ENCODE measurements around the gene DLG2. TPM values are rescaled to one million over a fixed set of nuclear protein-coding genes. Genes with fewer than 3 reads are reported as not detected.

The DLG2 gene
- total and polyA plus RNA-seq, 11 donors = 2.4 to 13.9 (median 7.1) TPM

DNA sequence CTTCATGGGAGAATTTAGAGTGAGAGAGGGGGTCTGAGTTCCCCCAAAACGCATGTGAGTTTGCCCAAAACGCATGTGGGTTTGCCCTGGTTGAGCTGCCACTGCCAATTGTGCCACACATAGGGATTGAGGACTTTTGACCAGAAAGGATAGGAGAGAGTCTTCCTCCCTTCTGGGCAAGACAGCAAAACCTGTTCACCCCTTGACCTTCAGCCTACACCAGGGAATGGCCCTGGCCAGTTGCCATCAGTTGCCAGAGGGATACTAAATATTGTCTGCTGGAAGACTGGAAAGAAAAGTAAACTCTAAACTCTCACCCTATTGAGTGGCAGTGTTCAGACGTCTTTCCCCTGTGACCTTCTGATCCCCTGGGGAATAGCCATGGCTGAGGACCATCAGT is 363.8 kb downstream of the DLG2 start:
- Histone ChIP-seq H3K27ac (no peak overlapping the region), H3K4me1 (no peaks in the 10 kb centered on the region), H3K4me3 (no peak overlapping the region), H3K36me3 (no peaks in the 10 kb centered on the region), H3K9me3 (peaks cover 0 to 3% (median 0%) of the 10 kb centered on the region in 12 donors), H3K27me3 (no peaks in the 10 kb centered on the region)
- DNase-seq (no peak), ATAC-seq (no peak)
- TF ChIP-seq, protein P1, sequence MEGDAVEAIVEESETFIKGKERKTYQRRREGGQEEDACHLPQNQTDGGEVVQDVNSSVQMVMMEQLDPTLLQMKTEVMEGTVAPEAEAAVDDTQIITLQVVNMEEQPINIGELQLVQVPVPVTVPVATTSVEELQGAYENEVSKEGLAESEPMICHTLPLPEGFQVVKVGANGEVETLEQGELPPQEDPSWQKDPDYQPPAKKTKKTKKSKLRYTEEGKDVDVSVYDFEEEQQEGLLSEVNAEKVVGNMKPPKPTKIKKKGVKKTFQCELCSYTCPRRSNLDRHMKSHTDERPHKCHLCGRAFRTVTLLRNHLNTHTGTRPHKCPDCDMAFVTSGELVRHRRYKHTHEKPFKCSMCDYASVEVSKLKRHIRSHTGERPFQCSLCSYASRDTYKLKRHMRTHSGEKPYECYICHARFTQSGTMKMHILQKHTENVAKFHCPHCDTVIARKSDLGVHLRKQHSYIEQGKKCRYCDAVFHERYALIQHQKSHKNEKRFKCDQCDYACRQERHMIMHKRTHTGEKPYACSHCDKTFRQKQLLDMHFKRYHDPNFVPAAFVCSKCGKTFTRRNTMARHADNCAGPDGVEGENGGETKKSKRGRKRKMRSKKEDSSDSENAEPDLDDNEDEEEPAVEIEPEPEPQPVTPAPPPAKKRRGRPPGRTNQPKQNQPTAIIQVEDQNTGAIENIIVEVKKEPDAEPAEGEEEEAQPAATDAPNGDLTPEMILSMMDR (IDR thresholded peaks at IDR 0.05) = no peak
- no peak for TF ChIP-seq POLR2A (IDR thresholded peaks at IDR 0.05)
- WGBS, 4 donors = 70 to 73% (median 71%) methylated on average over 3 of the region's 3 CpGs
- intact Hi-C loops (cut with DNase I) = no loop called here

DNA sequence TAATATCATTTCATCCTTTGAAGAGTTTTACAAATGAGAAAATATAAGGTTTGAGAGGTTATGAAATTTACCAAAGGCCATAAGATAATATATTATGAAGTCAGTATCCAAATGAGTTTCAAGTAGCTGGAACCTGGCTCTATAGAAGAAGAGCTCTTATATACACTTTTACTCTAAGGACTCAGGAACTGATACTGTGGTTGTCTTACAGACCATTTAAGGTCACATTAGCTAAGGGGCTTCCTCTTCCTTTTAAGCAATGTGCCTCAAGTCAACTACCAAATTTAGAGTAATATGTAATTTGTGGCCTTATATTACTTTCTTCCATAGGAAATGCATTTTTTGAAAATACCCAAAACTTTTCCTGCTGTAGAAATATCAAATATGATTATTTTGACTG is 369.3 kb downstream of the DLG2 start:
- H3K9me3 ChIP-seq = peaks cover 0 to 10% (median 0%) of the 10 kb centered on the region in 12 donors
- no peak overlapping the region for H3K27ac ChIP-seq
- DNase-seq (no peak), ATAC-seq (no peak)
- intact Hi-C loops (cut with DNase I) = no loop called here
- H3K27me3 ChIP-seq = no peaks in the 10 kb centered on the region
- H3K4me1 ChIP-seq = no peaks in the 10 kb centered on the region
- TF ChIP-seq POLR2A (IDR thresholded peaks at IDR 0.05) = no peak
- TF ChIP-seq, protein P1 (IDR thresholded peaks at IDR 0.05) = no peak
- H3K4me3 ChIP-seq = no peak overlapping the region
- H3K36me3 ChIP-seq = no peaks in the 10 kb centered on the region

DNA sequence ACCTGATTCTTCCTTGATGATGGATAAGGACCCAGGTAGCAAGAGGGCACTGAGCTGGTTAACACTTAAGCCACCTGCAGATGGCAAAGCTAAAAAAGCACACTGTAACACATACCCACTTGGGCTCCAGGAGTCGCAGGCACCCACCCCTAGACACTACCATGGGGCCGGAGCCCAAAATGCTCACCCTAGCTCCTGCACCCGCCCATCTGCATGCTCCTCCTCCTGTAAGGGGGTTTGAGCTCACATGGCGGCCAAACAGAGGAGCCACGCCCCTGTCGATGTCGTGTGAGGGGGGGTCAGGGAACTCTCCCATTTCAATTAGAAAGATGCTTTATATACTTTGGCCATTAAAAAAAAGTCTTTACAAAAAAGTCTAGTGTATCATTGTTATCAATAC is 370.7 kb downstream of the DLG2 start:
- 87 to 95% (median 89%) methylated on average over 7 of the region's 7 CpGs for WGBS, 4 donors
- Histone ChIP-seq H3K9me3 (peaks cover 0 to 10% (median 0%) of the 10 kb centered on the region in 12 donors), H3K4me1 (no peaks in the 10 kb centered on the region), H3K4me3 (no peak overlapping the region), H3K36me3 (no peaks in the 10 kb centered on the region), H3K27ac (no peak overlapping the region), H3K27me3 (no peaks in the 10 kb centered on the region)
- intact Hi-C loops (cut with DNase I) = no loop called here
- DNase-seq = no peak
- TF ChIP-seq, protein P1 (IDR thresholded peaks at IDR 0.05) = no peak
- no peak for TF ChIP-seq POLR2A (IDR thresholded peaks at IDR 0.05)
- ATAC-seq = no peak

DNA sequence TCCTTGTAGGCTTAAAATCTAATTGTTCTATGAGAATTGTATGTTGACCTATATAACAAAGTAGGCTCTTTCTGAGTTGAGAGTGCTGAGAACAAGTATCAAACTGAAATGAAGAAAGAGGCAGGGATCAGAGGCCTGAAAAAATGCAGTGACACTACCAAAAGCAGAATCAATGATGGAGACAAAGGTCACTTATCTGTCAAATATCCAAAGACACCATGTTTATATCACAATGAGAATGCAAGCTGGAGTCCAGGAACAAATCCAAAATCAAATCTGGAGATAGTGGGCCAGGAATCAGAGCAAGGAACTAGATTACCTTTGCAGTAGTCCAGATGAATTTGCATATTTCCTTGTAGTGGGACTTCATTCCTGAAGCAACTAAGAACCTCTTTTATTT is 377.7 kb downstream of the DLG2 start:
- Histone ChIP-seq H3K4me1 (no peaks in the 10 kb centered on the region), H3K4me3 (no peak overlapping the region), H3K27ac (no peak overlapping the region), H3K9me3 (peaks cover 0 to 10% (median 0%) of the 10 kb centered on the region in 12 donors), H3K36me3 (no peaks in the 10 kb centered on the region), H3K27me3 (no peaks in the 10 kb centered on the region)
- no peak for TF ChIP-seq POLR2A (IDR thresholded peaks at IDR 0.05)
- TF ChIP-seq, protein P1 (IDR thresholded peaks at IDR 0.05) = no peak
- intact Hi-C loops (cut with DNase I) = no loop called here
- DNase-seq (no peak), ATAC-seq (no peak)
